Testis (tissue), 5 donors: Measurements from ENCODE around the gene ITSN2. TPM values are rescaled to one million over a fixed set of nuclear protein-coding genes. Genes with fewer than 3 reads are reported as not detected.
"Not testable (repeated sequence)": the region's sequence is repeated elsewhere in the genome, so short reads cannot be mapped to it uniquely, and the experiment has no call there.

Experiments used
- DNase-seq: peaks from one replicate; pipeline ENCODE4 v3.0.0-alpha.2; 2019
- H3K27ac ChIP-seq, 2 donors: fragments of 200-600 bp; sonication (generic); one replicate each; pipeline ENCODE4 v1.5.1; 2019
- H3K27me3 ChIP-seq: fragments of 200-600 bp; sonication (generic); one replicate; pipeline ENCODE4 v1.5.1; 2019
- H3K36me3 ChIP-seq: fragments of 200-600 bp; sonication (generic); one replicate; pipeline ENCODE4 v1.5.1; 2017; ENCODE audit warnings: low read depth; ENCODE audit errors: missing control alignments
- H3K4me1 ChIP-seq: fragments of 200-600 bp; sonication (generic); one replicate; pipeline ENCODE4 v1.5.1; 2019
- H3K4me3 ChIP-seq, 2 donors: fragments of 200-600 bp; sonication (generic); one replicate each; pipeline ENCODE4 v1.5.1; 2017 to 2019
- H3K9me3 ChIP-seq: fragments of 200-600 bp; sonication (generic); one replicate; pipeline ENCODE4 v1.5.1; 2017
- POLR2A ChIP-seq: fragments of 450-650 bp; IDR thresholded peaks from one replicate; pipeline ENCODE4 v1.6.1; 2017; ENCODE audit warnings: antibody characterized with exemption, mild to moderate bottlenecking, moderate library complexity
- WGBS, 2 donors: methylation state at CpG; one replicate each; pipeline ENCODE4 v1.1.5; 2018; 5-methylcytosine and 5-hydroxymethylcytosine counted together
- intact Hi-C: fragments of 100-400 bp; cut with DNase I; formaldehyde crosslinking; loops from one replicate; pipeline ENCODE4 v1.15.1; 2023; ENCODE audit warnings: low total_unique reads
- long read RNA-seq, 2 donors: transcript quantifications; one replicate each; lab custom pipeline, GENCODE V29; 2026
- polyA plus RNA-seq: library from polyadenylated mRNA; stranded (reverse); fragments of 350-450 nt; fragmentation: Illumina TruSeq; extraction: RNeasy Lipid Tissue Mini Kit (QIAGEN cat#74804); gene quantifications from one replicate; pipeline ENCODE4 v1.2.3, GENCODE V29; 2014; ENCODE audit warnings: low read depth, low replicate concordance; ENCODE audit not compliant: insufficient read depth
- total RNA-seq, 2 donors: library from RNA; depleted of rRNA; stranded (reverse); fragments of >200 nt; gene quantifications; one replicate each; pipeline ENCODE4 v1.2.3, GENCODE V29; 2016
- TF ChIP-seq, protein P1 (sequence below), 3 experiments: fragments of 450-650 bp in 2 of 3; fragments of 200-600 bp in 1 of 3; sonication (generic) in 1 of 3; IDR thresholded peaks; one replicate each; pipeline ENCODE4 v1.5.1; 2016 to 2019; ENCODE audit warnings: antibody characterized with exemption in 3 of 3, mild to moderate bottlenecking in 2 of 3, moderate library complexity in 1 of 3

Gene ITSN2
- total RNA-seq (10 to 100 TPM; 43.4 to 53.8 TPM), polyA plus RNA-seq (9.1 TPM)
- long read RNA-seq, donor 1, partial matches to known transcripts, result 12 of 12 reads
- long read RNA-seq, donor 1, other reads (novel, unspliced or antisense), result 0 of 12 reads
- long read RNA-seq, donor 2, result 0 reads

DNA sequence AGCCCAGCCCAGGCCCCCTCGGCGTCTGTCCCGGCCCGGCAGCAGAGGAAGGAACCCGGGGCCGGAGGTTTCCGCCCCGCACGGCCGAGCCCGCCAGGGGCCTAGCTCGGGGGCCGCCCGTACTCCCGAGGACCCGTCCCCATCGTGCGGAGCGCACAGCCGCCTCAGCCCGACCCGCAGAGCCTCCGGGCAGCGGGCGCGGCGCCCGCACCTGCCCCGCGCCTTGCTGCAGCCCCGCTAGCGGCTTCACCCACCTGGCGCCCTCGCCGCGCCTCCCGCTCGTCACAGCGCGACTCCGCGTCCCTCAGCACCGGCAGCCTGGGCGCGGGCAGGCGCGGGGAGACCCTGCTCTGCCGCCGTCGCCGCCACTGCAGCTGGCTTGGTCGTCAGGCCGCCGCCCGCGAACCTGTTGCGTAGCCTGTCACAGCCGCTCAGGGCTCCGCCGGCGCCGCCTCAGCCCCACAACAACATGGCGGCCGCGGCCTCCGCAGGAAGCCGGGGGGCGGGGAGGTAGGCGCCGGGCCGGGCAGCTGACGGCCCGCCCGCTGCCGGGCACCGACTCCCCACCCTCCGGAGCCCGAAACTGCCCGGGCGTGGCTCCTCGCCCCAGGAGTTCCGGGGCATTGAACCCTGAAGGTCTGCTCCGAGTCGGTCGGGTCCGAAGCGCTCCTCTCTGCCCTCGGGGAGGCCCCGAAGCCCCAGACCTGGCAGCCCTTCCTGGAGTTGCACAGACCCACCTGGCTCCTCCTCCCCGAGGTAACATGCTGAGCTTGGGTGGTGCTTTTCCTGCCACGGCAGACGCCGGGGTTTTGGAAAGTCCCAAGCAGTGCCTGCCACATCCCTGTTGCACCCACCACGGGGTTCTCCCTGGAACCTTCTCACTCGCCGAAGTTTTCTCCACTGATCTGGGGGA, at the start of gene ITSN2:
Gene ITSN2, minus strand, starts transcription at position 487 of the 913 bp plus-strand sequence. CDS start 32,454 bp downstream, outside the sequence.
- intact Hi-C loops, result no loop called here
- peak within 1 kb of the TSS; percentile 99 for H3K4me3 ChIP-seq
- TF ChIP-seq, protein P1, sequence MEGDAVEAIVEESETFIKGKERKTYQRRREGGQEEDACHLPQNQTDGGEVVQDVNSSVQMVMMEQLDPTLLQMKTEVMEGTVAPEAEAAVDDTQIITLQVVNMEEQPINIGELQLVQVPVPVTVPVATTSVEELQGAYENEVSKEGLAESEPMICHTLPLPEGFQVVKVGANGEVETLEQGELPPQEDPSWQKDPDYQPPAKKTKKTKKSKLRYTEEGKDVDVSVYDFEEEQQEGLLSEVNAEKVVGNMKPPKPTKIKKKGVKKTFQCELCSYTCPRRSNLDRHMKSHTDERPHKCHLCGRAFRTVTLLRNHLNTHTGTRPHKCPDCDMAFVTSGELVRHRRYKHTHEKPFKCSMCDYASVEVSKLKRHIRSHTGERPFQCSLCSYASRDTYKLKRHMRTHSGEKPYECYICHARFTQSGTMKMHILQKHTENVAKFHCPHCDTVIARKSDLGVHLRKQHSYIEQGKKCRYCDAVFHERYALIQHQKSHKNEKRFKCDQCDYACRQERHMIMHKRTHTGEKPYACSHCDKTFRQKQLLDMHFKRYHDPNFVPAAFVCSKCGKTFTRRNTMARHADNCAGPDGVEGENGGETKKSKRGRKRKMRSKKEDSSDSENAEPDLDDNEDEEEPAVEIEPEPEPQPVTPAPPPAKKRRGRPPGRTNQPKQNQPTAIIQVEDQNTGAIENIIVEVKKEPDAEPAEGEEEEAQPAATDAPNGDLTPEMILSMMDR (IDR thresholded peaks at IDR 0.05), result no peak
- no peak for TF ChIP-seq POLR2A
- H3K27me3 ChIP-seq, result no peaks in the 10 kb centered on the region
- peak within 1 kb of the TSS; percentile 98 to 99 for H3K27ac ChIP-seq
- 0 to 1% methylated on average over 3 to 73 of the region's 96 CpGs for WGBS, 2 donors
- no peaks in the 10 kb centered on the region for H3K9me3 ChIP-seq
- H3K36me3 ChIP-seq, result no peaks in the 10 kb centered on the region
- H3K4me1 ChIP-seq, result peaks cover 16% of the 10 kb centered on the region
- DNase-seq, result peak; percentile 80

DNA sequence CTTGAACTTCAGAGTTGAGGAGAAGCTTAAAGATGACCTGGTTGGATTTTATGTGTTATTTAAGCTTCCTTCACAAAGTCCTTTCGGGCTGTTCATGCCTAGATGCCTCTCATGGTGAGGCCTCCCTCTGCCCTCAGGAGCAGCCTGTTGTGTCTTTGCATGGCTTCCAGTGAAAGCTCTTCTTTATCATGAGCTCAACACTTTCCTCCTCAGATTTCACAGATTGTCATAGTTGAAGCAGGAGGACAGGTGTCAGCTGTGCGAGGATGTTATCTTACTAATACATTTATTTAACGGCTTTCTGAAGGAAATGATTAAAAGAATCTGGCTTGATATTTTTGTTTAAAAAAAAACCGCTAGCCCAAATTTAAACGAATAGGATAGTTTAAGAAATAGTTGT, 48.8 kb upstream of the ITSN2 start:
- intact Hi-C loops, result no loop called here
- Histone ChIP-seq H3K9me3 (no peaks in the 10 kb centered on the region), H3K4me1 (no peaks in the 10 kb centered on the region), H3K27me3 (no peaks in the 10 kb centered on the region), H3K36me3 (no peaks in the 10 kb centered on the region), H3K4me3 (no peak overlapping the region), H3K27ac (no peak overlapping the region)
- no peak for DNase-seq
- 78 to 81% methylated on average over 5 of the region's 5 CpGs for WGBS, 2 donors
- TF ChIP-seq, protein P1 (IDR thresholded peaks at IDR 0.05), result no peak
- TF ChIP-seq POLR2A, result no peak

GRCh38 chr2:24408704-24409103, 48.4 kb upstream of the ITSN2 start:
- H3K27ac ChIP-seq, H3K4me1 ChIP-seq, H3K27me3 ChIP-seq, DNase-seq, intact Hi-C loops, H3K36me3 ChIP-seq, H3K4me3 ChIP-seq, H3K9me3 ChIP-seq: not testable (repeated sequence)
- 79 to 84% methylated on average over 8 of the region's 8 CpGs for WGBS, 2 donors

DNA sequence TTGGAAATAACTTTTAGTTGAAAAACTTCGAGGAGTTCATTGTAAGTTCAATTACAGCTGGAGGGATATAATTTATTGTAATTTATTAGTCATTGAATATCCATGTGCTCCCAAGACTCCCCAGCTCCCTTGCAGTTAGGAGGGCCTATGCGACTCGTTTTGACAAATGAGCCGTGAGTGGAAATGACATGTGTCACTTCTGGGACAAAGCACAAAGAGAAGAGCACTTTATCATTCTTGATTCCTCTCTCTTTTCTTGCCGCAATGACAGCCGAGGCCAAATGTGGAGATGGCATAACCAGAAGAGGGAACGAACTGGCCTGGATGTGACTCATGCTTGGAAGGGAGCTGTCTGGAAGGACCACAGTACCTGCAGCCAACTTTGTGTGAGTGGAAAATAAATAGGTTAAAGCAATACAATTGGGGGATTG, 44.2 kb upstream of the ITSN2 start:
- Histone ChIP-seq H3K27me3 (no peaks in the 10 kb centered on the region), H3K27ac (no peak overlapping the region), H3K4me3 (no peak overlapping the region), H3K36me3 (no peaks in the 10 kb centered on the region), H3K9me3 (no peaks in the 10 kb centered on the region), H3K4me1 (no peaks in the 10 kb centered on the region)
- 60 to 66% methylated on average over 7 of the region's 7 CpGs for WGBS, 2 donors
- TF ChIP-seq, protein P1 (IDR thresholded peaks at IDR 0.05), result no peak
- no peak for TF ChIP-seq POLR2A
- DNase-seq, result no peak
- intact Hi-C loops, result no loop called here

DNA sequence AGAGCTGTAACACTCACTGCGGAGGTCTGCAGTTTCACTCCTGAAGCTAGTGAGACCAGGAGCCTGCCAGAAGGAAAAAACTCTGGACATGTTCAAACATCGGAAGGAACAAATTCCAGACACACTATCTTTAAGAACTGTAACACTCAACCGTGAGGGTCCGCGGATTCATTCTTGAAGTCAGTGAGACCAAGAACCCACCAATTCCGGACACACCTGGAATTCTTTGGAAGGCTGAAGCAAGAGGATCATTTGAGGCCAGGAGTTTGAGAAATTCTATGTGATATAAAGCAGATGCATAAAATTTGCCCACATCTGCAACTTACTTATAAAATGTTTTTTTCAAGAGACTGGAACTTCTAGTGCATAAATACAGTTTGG, 43.5 kb upstream of the ITSN2 start:
- H3K4me3 ChIP-seq, result no peak overlapping the region
- no peaks in the 10 kb centered on the region for H3K4me1 ChIP-seq
- TF ChIP-seq POLR2A, result no peak
- TF ChIP-seq, protein P1 (IDR thresholded peaks at IDR 0.05), result no peak
- no peak for DNase-seq
- no peaks in the 10 kb centered on the region for H3K36me3 ChIP-seq
- intact Hi-C loops, result no loop called here
- H3K9me3 ChIP-seq, result no peaks in the 10 kb centered on the region
- H3K27me3 ChIP-seq, result no peaks in the 10 kb centered on the region
- H3K27ac ChIP-seq, result no peak overlapping the region
- WGBS, 2 donors, result 71 to 76% methylated on average over 6 of the region's 6 CpGs
